ENCODE measurements around the gene HDHD2. TPM values are rescaled to one million over a fixed set of nuclear protein-coding genes. Genes with fewer than 3 reads are reported as not detected.
"Not testable (repeated sequence)": the region's sequence is repeated elsewhere in the genome, so short reads cannot be mapped to it uniquely, and the experiment has no call there.

Gene HDHD2
- total RNA-seq, 2 experiments from 2014 or later: 35.2 to 38.1 TPM

DNA sequence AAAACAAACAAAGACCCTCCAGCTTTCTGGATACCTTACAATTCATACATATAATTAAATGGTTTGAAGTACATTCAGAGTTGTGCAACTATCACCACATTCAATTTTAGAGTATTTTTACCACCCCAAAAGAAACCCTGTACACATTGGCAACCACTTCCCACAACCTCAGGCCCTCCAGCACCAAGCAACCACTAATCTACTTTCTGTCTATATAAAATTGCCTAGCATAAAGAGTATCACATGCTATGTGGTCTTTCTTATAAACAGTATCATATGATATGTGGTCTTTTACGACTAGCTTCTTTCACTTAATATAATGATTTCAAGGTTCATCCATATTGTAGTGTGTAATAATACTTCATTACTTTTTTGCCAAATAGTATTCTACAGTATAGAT lies 18.6 kb upstream of the HDHD2 start:
- peaks cover 6% of the 10 kb centered on the region for H3K36me3 Mint-ChIP-seq (ENCODE audit: low read depth)
- POLR2A ChIA-PET: interaction anchor here (1.0 kb wide), 1 partner anchor 18 kb away, joined by 3 read pairs; the partner anchor contains the start of gene HDHD2
- no peak overlapping the region for H3K27ac Mint-ChIP-seq
- H3K4me3 Mint-ChIP-seq: no peak overlapping the region
- H3K27me3 Mint-ChIP-seq: no peaks in the 10 kb centered on the region
- no peak for DNase-seq
- peaks cover 24% of the 10 kb centered on the region for H3K4me1 Mint-ChIP-seq
- CTCF ChIA-PET: no interaction called here
- H3K9me3 Mint-ChIP-seq: no peaks in the 10 kb centered on the region

DNA sequence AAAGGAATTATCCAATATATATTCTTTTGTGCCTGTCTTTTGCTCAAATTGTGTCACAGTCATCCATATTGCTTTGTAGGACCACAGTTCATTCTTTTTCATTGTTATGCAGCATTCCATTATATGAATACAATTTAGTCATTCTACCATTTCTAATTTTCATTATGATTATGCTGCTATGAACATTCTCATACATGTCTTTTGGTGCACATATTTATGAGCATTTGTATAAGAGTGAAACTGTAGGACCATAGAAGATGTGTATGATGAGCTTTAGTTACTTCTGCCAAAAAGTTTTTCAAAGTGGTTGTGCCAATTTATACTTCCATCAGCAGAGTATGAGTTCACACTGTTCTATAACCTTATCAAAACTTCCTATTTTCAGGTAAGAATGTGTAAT lies 18.2 kb upstream of the HDHD2 start:
- no peak overlapping the region for H3K4me3 Mint-ChIP-seq
- no peaks in the 10 kb centered on the region for H3K27me3 Mint-ChIP-seq
- POLR2A ChIA-PET: interaction anchor here (1.0 kb wide), 1 partner anchor 18 kb away, joined by 3 read pairs; the partner anchor contains the start of gene HDHD2
- CTCF ChIA-PET: interaction anchor here (0.6 to 0.7 kb wide), 2 partner anchors 15 to 327 kb away, joined by 3 to 7 read pairs; no protein-coding TSS in a partner anchor
- no peak for DNase-seq
- H3K36me3 Mint-ChIP-seq (ENCODE audit: low read depth): peaks cover 6% of the 10 kb centered on the region
- H3K4me1 Mint-ChIP-seq: peaks cover 28% of the 10 kb centered on the region
- H3K9me3 Mint-ChIP-seq: no peaks in the 10 kb centered on the region
- H3K27ac Mint-ChIP-seq: no peak overlapping the region

DNA sequence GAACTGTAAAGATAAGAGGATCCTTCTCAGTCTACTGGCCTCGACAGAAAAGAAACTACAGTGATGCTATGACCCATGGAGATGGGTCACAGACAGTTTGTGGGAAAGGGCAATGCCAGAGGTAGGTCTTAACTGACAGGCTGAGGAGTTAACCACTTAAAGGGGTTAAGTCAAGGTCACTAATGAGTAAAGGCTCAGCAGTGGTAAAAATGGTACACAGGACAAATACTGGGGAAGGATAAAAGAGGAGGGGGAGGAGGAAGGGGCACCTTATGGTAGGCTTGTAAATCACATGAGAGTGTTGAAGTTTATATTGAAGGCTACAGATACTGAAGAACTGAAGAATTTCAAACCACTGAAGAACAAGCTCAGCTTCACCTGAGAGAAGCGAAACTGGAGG lies 16.0 kb upstream of the HDHD2 start:
- ChIA-PET CTCF (interaction anchor here (1.2 kb wide), 1 partner anchor 232 kb away, joined by 3 read pairs; no protein-coding TSS in a partner anchor), POLR2A (interaction anchor here (1.8 kb wide), 1 partner anchor 16 kb away, joined by 8 read pairs; the partner anchor contains the start of gene HDHD2)
- DNase-seq: no peak
- no peak overlapping the region for H3K4me3 Mint-ChIP-seq
- H3K27ac Mint-ChIP-seq: no peak overlapping the region
- H3K9me3 Mint-ChIP-seq: no peaks in the 10 kb centered on the region
- H3K36me3 Mint-ChIP-seq (ENCODE audit: low read depth): peaks cover 6% of the 10 kb centered on the region
- H3K4me1 Mint-ChIP-seq: peaks cover 35% of the 10 kb centered on the region
- no peaks in the 10 kb centered on the region for H3K27me3 Mint-ChIP-seq

DNA sequence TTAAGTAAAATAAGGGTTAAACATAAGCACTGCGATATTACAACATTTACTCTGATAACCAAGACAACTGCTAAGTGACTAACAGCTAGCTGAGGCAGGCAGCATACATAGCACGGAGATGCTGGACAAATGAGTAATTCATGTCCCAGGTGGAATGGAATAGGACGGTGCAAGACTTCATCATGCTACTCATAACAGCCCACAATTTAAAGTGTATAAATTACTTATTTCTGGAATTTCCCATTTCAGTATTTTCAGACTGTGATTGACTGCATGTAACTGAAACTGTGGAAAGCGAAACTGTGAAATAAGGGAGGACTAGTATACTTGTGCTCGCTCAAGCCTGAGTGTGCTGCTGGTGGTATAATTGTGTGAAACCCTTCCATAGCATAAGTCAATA lies 12.9 kb upstream of the HDHD2 start:
- DNase-seq: no peak
- ChIA-PET POLR2A (no interaction called here), CTCF (no interaction called here)
- no peak overlapping the region for H3K27ac Mint-ChIP-seq
- H3K4me1 Mint-ChIP-seq: peaks cover 28% of the 10 kb centered on the region
- H3K27me3 Mint-ChIP-seq: no peaks in the 10 kb centered on the region
- H3K9me3 Mint-ChIP-seq: no peaks in the 10 kb centered on the region
- peaks cover 6% of the 10 kb centered on the region for H3K36me3 Mint-ChIP-seq (ENCODE audit: low read depth)
- no peak overlapping the region for H3K4me3 Mint-ChIP-seq

DNA sequence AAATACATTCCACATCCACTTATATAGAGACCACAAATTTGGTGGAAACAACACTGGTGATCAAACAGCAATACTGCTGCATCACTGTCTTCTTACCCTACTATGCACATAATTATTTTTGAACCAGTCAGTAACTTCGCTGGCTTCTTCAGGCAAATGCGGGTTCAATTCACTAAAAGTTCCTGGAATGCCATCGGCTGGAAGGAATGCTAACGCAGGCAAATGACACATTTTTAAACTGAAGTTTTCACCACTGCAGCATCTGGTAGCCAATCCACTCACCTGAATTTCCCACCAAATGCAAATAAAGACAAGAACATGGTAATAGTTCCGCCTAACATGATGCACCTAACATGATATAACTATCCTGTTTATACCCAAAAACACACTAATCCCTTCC lies 10.0 kb upstream of the HDHD2 start:
- H3K9me3 Mint-ChIP-seq: no peaks in the 10 kb centered on the region
- H3K4me3 Mint-ChIP-seq: no peak overlapping the region
- POLR2A ChIA-PET: no interaction called here
- peaks cover 9% of the 10 kb centered on the region for H3K36me3 Mint-ChIP-seq (ENCODE audit: low read depth)
- no peak overlapping the region for H3K27ac Mint-ChIP-seq
- no peaks in the 10 kb centered on the region for H3K27me3 Mint-ChIP-seq
- DNase-seq: no peak
- CTCF ChIA-PET: no interaction called here
- peaks cover 20% of the 10 kb centered on the region for H3K4me1 Mint-ChIP-seq

DNA sequence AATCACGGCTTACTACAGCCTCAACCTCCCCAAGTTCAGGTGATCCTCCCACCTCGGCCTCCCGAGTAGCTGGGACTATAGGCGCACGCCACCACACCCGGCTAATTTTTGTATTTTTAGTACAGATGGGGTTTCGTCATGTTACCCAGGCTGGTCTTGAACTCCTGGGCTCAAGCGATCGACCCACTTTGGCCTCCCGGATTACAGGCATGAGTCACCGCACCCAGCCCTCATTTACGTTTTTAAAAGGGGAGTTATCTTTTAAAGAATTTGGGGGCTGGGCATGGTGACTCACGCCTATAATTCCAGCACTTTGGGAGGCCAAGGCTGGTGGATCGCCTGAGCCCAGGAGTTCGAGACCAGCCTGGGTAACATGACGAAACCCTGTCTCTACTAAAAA lies 8.1 kb upstream of the HDHD2 start:
- DNase-seq, CTCF ChIA-PET, H3K9me3 Mint-ChIP-seq, POLR2A ChIA-PET, H3K27ac Mint-ChIP-seq, H3K4me3 Mint-ChIP-seq, H3K27me3 Mint-ChIP-seq, H3K4me1 Mint-ChIP-seq: not testable (repeated sequence)
- peaks cover 18% of the 10 kb centered on the region for H3K36me3 Mint-ChIP-seq (ENCODE audit: low read depth)

DNA sequence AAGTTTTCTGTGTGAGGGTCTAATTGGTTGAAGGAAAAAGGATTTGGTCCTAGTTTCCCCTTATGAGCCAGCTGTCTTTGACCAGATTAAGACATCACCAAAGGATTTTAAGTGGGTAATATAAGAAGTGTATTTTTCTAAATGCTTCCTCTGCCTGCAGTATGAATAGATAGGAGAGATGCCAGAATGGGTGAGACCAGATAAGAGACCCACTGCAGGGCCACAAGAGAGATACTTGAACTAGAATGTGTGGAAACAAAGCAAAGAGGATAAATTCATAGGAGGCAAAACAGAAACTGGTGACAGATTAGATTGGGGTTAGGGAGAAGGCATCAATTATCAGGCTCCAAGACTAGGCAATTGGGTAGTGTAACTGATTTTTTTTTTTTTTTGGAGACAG lies 1.1 kb upstream of the HDHD2 start:
- Mint-ChIP-seq H3K9me3 (no peaks in the 10 kb centered on the region), H3K4me3 (peak overlapping the region; percentile 92), H3K27me3 (no peaks in the 10 kb centered on the region), H3K4me1 (peaks cover 28% of the 10 kb centered on the region), H3K27ac (peak overlapping the region; percentile 87), H3K36me3 (ENCODE audit: low read depth) (peaks cover 18% of the 10 kb centered on the region)
- CTCF ChIA-PET: interaction anchor here (0.7 to 1.2 kb wide), 2 partner anchors 46 to 54 kb away, joined by 4 read pairs; no protein-coding TSS in a partner anchor
- POLR2A ChIA-PET: interaction anchor here (1.2 to 1.4 kb wide), 4 partner anchors 11 to 23 kb away, joined by 3 to 4 read pairs (median 3); no protein-coding TSS in a partner anchor
- DNase-seq: no peak

DNA sequence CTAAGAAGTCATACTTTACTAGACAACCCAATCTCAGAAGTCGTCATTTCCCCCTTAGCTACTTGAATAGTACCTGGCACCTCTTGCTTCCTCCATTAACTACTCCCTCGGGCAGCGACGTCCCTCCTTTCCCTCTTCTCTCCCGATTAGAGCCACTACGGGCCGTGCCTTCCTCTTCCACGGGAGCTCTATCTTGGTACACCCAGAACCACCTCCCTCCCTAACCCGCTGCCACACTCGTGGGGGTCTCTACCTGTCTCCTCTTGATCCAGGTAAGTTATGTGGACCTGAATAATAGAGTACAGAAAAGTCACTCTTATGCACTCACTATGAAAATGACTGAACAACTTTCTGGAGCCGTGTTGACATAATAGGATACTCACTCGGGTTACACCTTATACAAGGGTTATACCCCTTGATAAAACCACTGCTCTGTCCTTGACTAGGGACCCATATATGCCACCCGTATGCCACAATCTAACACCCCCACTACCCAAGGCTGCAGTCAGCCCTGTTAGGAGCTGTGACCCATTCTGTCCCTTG lies 595 bp upstream of the HDHD2 start:
- Mint-ChIP-seq H3K4me1 (peaks cover 28% of the 10 kb centered on the region), H3K9me3 (no peaks in the 10 kb centered on the region), H3K36me3 (ENCODE audit: low read depth) (peaks cover 14% of the 10 kb centered on the region), H3K4me3 (peak overlapping the region; percentile 92), H3K27me3 (no peaks in the 10 kb centered on the region), H3K27ac (peak overlapping the region; percentile 87)
- ChIA-PET CTCF (interaction anchor here (1.1 to 1.6 kb wide), 3 partner anchors 24 to 598 kb away, joined by 3 to 5 read pairs (median 4); no protein-coding TSS in a partner anchor), POLR2A (interaction anchor here (0.9 to 2.2 kb wide), 11 partner anchors 11 to 233 kb away, joined by 3 to 13 read pairs (median 3); partner anchors contain the start of genes KATNAL2 and PIAS2)
- no peak for DNase-seq

DNA sequence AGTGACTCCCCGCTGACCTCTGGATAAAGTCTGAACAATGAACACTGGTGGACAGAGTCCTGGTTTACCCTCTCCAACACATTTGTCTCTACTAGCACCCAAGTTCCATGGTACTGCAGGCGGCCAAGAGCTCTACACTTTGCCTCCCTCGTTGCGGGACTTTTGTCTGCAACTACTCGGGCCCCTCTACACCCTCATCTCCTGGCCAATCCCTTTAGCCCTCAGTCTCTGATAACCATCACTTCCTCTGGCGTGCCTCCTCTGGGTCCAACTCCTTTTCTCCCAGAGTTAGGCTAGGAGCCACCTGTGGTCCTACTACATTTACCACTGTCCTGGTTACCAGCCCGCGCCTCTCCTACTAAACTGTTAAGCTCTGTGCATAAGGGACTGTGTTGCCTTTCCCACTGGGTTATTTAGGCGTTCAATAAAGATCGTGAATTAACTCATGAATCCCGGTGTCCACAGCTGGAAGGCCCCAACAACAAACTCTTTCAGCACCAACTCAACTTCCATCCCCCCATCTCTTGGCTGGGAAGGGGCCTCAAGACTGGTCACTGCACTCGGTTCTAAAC lies 757 bp downstream of the HDHD2 start:
- DNase-seq: no peak
- peak overlapping the region; percentile 92 for H3K4me3 Mint-ChIP-seq
- peaks cover 28% of the 10 kb centered on the region for H3K4me1 Mint-ChIP-seq
- H3K9me3 Mint-ChIP-seq: no peaks in the 10 kb centered on the region
- H3K27ac Mint-ChIP-seq: peak overlapping the region; percentile 87
- H3K36me3 Mint-ChIP-seq (ENCODE audit: low read depth): peaks cover 16% of the 10 kb centered on the region
- ChIA-PET CTCF (interaction anchor here (1.0 to 1.6 kb wide), 2 partner anchors 25 to 38 kb away, joined by 3 to 5 read pairs; no protein-coding TSS in a partner anchor), POLR2A (interaction anchor here (0.8 to 2.2 kb wide), 6 partner anchors 16 to 232 kb away, joined by 3 to 13 read pairs (median 6); partner anchors contain the start of genes KATNAL2 and PIAS2)
- H3K27me3 Mint-ChIP-seq: no peaks in the 10 kb centered on the region

DNA sequence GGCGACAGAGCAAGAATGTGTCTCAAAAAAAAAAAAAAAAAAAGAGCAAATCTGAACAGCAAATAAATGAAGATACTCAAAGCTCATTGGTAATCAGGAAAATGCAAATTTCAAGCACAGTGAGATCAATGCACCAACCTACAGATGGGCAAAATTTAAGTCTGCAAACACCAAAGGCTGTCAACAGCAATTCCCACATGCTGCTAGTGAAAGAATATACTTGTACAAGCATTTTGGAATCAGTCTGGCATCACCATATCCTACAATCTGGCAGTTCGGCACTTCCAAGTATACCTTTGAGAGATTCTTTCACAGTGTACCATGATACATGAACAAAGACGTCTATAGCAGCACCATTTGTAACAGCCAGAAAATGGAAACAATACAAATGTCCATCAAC lies 4.1 kb downstream of the HDHD2 start:
- peaks cover 12% of the 10 kb centered on the region for H3K36me3 Mint-ChIP-seq (ENCODE audit: low read depth)
- H3K4me1 Mint-ChIP-seq: peaks cover 24% of the 10 kb centered on the region
- no peaks in the 10 kb centered on the region for H3K9me3 Mint-ChIP-seq
- POLR2A ChIA-PET: no interaction called here
- CTCF ChIA-PET: interaction anchor here (0.8 kb wide), 1 partner anchor 25 kb away, joined by 3 read pairs; no protein-coding TSS in a partner anchor
- DNase-seq: no peak
- no peak overlapping the region for H3K27ac Mint-ChIP-seq
- H3K4me3 Mint-ChIP-seq: no peak overlapping the region
- H3K27me3 Mint-ChIP-seq: no peaks in the 10 kb centered on the region

DNA sequence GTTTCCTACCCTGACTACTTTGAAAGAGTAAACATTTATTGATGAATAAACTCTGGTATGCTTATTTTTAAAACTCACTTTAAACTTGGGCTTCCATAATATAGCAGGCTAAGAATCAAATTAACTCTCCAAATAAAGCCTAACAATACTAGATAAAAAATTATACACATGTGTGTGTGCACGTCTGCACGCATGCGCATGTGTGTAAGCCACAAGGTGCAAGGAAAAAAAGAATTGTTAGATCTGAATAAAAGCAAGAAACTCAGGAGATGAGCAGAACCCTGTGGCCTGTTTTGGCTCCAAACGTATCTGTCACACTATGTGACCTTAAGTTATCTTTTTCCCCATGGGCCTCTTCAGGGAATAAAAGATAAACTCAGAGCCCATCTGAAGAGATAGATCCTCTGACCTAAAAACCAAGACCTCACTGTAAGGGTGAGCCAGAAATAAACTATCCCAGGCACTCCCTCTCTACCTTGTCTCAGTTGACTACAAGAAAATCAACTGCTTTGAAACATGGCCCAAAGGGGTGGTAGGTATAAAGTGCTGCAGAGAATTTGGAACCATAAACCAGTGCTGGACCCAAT lies 6.3 kb downstream of the HDHD2 start:
- no peak overlapping the region for H3K4me3 Mint-ChIP-seq
- peaks cover 7% of the 10 kb centered on the region for H3K4me1 Mint-ChIP-seq
- ChIA-PET POLR2A (no interaction called here), CTCF (interaction anchor here (0.7 kb wide), 1 partner anchor 611 kb away, joined by 3 read pairs; no protein-coding TSS in a partner anchor)
- H3K27me3 Mint-ChIP-seq: no peaks in the 10 kb centered on the region
- no peak for DNase-seq
- H3K27ac Mint-ChIP-seq: no peak overlapping the region
- H3K36me3 Mint-ChIP-seq (ENCODE audit: low read depth): peaks cover 16% of the 10 kb centered on the region
- no peaks in the 10 kb centered on the region for H3K9me3 Mint-ChIP-seq

DNA sequence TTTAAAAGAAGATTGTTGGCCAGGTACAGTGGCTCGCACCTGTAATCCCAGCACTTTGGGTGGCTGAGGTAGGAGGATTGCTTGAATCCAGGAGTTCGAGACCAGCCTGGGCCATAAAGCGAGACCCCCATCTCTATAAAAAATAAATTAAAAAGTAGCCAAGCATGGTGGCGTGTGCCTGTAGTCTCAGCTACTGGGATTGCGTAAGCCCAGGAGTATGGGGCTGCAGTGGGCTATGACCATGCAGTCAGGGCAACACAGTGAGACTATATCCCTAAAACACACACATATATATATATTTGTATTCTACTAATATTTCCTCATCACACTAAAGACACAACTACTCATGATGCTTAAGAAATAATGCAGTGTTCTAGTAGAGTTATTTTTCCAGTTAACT lies 7.1 kb downstream of the HDHD2 start:
- Mint-ChIP-seq H3K4me1 (no peaks in the 10 kb centered on the region), H3K36me3 (ENCODE audit: low read depth) (peaks cover 21% of the 10 kb centered on the region), H3K27ac (no peak overlapping the region), H3K27me3 (no peaks in the 10 kb centered on the region), H3K4me3 (no peak overlapping the region), H3K9me3 (no peaks in the 10 kb centered on the region)
- no peak for DNase-seq
- ChIA-PET POLR2A (no interaction called here), CTCF (no interaction called here)

DNA sequence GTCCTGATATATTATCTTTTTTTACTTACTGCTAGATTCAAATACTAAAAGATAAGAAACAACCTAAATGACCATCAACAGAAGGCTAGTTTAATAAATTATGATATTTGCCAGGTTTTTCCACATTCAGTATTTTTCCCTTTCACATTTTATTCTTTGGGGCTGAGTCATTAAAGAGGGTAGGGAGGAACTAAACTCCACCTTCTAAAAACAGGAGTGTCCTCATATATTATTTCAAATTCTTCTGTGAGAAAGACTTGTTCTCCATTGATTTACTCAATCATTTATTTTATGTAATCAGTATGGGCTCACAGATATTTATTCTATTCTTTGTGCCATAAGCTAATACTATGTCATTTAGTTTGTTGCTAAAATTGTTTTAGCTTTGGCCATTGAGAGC lies 9.0 kb downstream of the HDHD2 start:
- Mint-ChIP-seq H3K4me3 (no peak overlapping the region), H3K36me3 (ENCODE audit: low read depth) (peaks cover 26% of the 10 kb centered on the region), H3K4me1 (no peaks in the 10 kb centered on the region), H3K27ac (no peak overlapping the region), H3K9me3 (no peaks in the 10 kb centered on the region), H3K27me3 (no peaks in the 10 kb centered on the region)
- DNase-seq: no peak
- CTCF ChIA-PET: no interaction called here
- POLR2A ChIA-PET: no interaction called here
